Measurements from ENCODE around the gene ZNF428.

DNA sequence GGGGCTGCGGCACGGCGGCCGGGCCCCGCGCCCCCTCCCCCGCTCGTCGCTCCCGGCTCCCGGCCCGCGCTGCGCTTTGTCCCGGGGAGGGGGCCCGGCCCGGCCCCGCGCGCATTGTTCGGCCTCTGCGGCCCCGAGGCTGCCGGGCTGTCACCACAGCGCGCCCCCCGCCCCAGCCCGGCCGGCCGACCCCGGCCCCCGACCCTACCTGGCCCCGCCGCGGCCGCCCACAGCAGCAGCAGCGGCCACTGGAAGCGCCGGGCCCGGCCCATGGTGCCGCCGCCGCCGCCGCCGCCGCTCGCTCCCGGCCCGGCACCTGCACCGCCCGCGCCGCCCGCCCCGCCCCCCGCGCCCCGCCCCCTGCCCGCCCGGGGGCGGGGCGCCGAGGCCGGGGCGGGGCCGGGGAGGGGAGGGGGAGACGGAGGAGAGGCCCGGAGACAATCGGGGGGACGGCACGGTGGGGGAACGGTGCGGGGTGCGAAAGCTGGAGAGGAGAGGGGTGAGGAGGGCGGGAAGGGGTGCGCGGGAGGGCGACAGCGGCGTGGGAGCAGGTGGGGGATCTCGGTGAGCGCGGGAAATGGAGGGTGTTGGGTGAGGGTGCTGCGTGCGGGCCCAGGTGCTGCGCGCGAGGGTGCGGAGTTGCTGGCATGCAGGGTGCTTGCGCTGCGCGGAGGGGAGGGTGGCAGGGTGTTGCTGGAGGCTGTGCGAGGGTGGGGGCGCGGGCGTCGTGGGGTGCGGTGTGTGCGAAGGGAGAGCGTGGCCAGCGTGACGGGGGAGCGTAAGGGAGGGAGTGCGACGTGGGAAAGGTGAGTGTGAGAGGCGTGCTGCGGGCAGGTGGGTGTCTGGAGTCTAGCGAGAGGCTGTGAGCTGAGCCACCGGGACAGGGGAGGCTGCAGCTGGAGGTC, 20.3 kb upstream of the ZNF428 start, which contains the start of gene CADM4:
- TF ChIP-seq CTCF (IDR thresholded peaks at IDR 0.05) (no peak), EZH2 (IDR thresholded peaks at IDR 0.05) (no peak)

All from neural progenitor cell (in vitro differentiated cells).